HepG2 (cell line): ENCODE measurements around the gene CRKL. TPM values are rescaled to one million over a fixed set of nuclear protein-coding genes. Genes with fewer than 3 reads are reported as not detected.

Experiments used
- ARNT2 ChIP-seq: sonication (generic); formaldehyde crosslinking; IDR thresholded peaks from 2 replicates; pipeline ENCODE4 v1.8.0; 2022; ENCODE audit warnings: mild to moderate bottlenecking, low read depth, missing genetic modification reagents, moderate library complexity
- CHD4 ChIP-seq: fragments of 200-600 bp; sonication (generic); IDR thresholded peaks from 2 replicates; pipeline ENCODE4 v1.7.0; 2017; ENCODE audit warnings: mild to moderate bottlenecking, low read length, borderline replicate concordance
- FOSL1 ChIP-seq: sonication (generic); formaldehyde crosslinking; IDR thresholded peaks from 2 replicates; pipeline ENCODE4 v1.9.0; 2021; ENCODE audit warnings: missing genetic modification reagents, borderline replicate concordance
- JDP2 ChIP-seq: sonication (generic); formaldehyde crosslinking; IDR thresholded peaks from 2 replicates; pipeline ENCODE4 v1.8.1; 2022; ENCODE audit warnings: missing genetic modification reagents, borderline replicate concordance
- KAT7 ChIP-seq: IDR thresholded peaks from 2 replicates; pipeline ENCODE4 v1.6.1; 2018; ENCODE audit warnings: borderline replicate concordance, missing compliant biosample characterization
- KLF16 ChIP-seq, 2 experiments: sonication (generic) in 1 of 2; formaldehyde crosslinking in 1 of 2; IDR thresholded peaks; 2 replicates each; pipeline versions ENCODE4 v1.6.1 to v1.8.0; 2016 to 2023; ENCODE audit warnings: missing genetic modification reagents in 2 of 2, missing compliant biosample characterization in 1 of 2
- MIER2 ChIP-seq: IDR thresholded peaks from 2 replicates; pipeline ENCODE4 v1.6.1; 2016; ENCODE audit warnings: missing biosample characterization, missing genetic modification reagents
- MIXL1 ChIP-seq: IDR thresholded peaks from 2 replicates; pipeline ENCODE4 v1.6.1; 2016
- NR2F6 ChIP-seq, 2 experiments: IDR thresholded peaks; 2 replicates each; pipeline ENCODE4 v1.6.1; 2016; ENCODE audit warnings: antibody characterized with exemption in 1 of 2, mild to moderate bottlenecking in 1 of 2
- PHF21A ChIP-seq: sonication (generic); formaldehyde crosslinking; IDR thresholded peaks from 2 replicates; pipeline ENCODE4 v1.5.0; 2020; ENCODE audit warnings: mild to moderate bottlenecking, missing genetic modification reagents
- SOX6 ChIP-seq, 2 experiments: fragments of 450-650 bp in 1 of 2; sonication (generic) in 1 of 2; formaldehyde crosslinking in 1 of 2; IDR thresholded peaks; 2 replicates each; pipeline versions ENCODE4 v1.4.0 to v1.6.1; 2017 to 2020; ENCODE audit warnings: antibody characterized with exemption in 1 of 2, mild to moderate bottlenecking in 1 of 2, missing genetic modification reagents in 1 of 2
- SP4 ChIP-seq: sonication (generic); formaldehyde crosslinking; IDR thresholded peaks from 2 replicates; pipeline ENCODE4 v1.8.1; 2023; ENCODE audit warnings: mild to moderate bottlenecking, missing genetic modification reagents
- TAF15 ChIP-seq: fragments of 200-400 bp; formaldehyde crosslinking; IDR thresholded peaks from one replicate; pipeline ENCODE4 v1.6.1; 2018; ENCODE audit warnings: mild to moderate bottlenecking, low read depth, low read length; ENCODE audit not compliant: poor library complexity, severe bottlenecking
- TARDBP ChIP-seq: sonication (generic); formaldehyde crosslinking; IDR thresholded peaks from 2 replicates; pipeline ENCODE4 v1.8.0; 2022; ENCODE audit warnings: mild to moderate bottlenecking, missing genetic modification reagents
- XRCC5 ChIP-seq: fragments of 200-400 bp; formaldehyde crosslinking; optimal IDR thresholded peaks from 2 replicates; pipeline ENCODE3; 2017; ENCODE audit warnings: mild to moderate bottlenecking, low read length
- ZNF225 ChIP-seq: sonication (generic); formaldehyde crosslinking; IDR thresholded peaks from 2 replicates; pipeline ENCODE4 v1.4.0; 2020; ENCODE audit warnings: mild to moderate bottlenecking, missing genetic modification reagents
- ZNF496 ChIP-seq: sonication (generic); formaldehyde crosslinking; IDR thresholded peaks from 2 replicates; pipeline ENCODE4 v1.8.1; 2023; ENCODE audit warnings: mild to moderate bottlenecking, moderate library complexity, missing genetic modification reagents; ENCODE audit not compliant: insufficient replicate concordance
- ZNF75D ChIP-seq: sonication (generic); formaldehyde crosslinking; IDR thresholded peaks from 2 replicates; pipeline ENCODE4 v1.8.1; 2023; ENCODE audit warnings: missing genetic modification reagents, mild to moderate bottlenecking, borderline replicate concordance
- ZNF773 ChIP-seq: sonication (generic); formaldehyde crosslinking; IDR thresholded peaks from 2 replicates; pipeline ENCODE4 v1.4.0; 2020; ENCODE audit warnings: missing genetic modification reagents, borderline replicate concordance
- ZNF891 ChIP-seq: sonication (generic); formaldehyde crosslinking; IDR thresholded peaks from 2 replicates; pipeline ENCODE4 v1.5.0; 2020; ENCODE audit warnings: mild to moderate bottlenecking, missing genetic modification reagents
- polyA plus RNA-seq, 8 experiments: library from polyadenylated mRNA; depleted of rRNA in 3 of 8; stranded (reverse) in 7 of 8; unstranded in 1 of 8; fragments of >200 nt; fragmentation: Illumina TruSeq in 4 of 8; extraction: Trizol in 4 of 8; gene quantifications; 2 replicates each; pipeline versions ENCODE4 v1.2.1 to v1.2.3, GENCODE V29; 2011 to 2016; ENCODE audit warnings: low read depth in 4 of 8, missing spikeins in 1 of 8, mixed read lengths in 1 of 8; ENCODE audit not compliant: insufficient read depth in 1 of 8
- total RNA-seq, 5 experiments: library from RNA; depleted of rRNA; stranded (reverse); fragments of >200 nt; fragmentation: Illumina TruSeq; extraction: Trizol; gene quantifications; 2 replicates each; pipeline ENCODE4 v1.2.3, GENCODE V29; 2016; ENCODE audit warnings: low read depth in 1 of 5
- TF ChIP-seq, protein P1 (sequence below): sonication (generic); formaldehyde crosslinking; IDR thresholded peaks from 2 replicates; pipeline ENCODE4 v1.4.0; 2020; ENCODE audit warnings: mild to moderate bottlenecking, missing genetic modification reagents
- TF ChIP-seq, protein P2 (sequence below): sonication (generic); formaldehyde crosslinking; IDR thresholded peaks from 2 replicates; pipeline ENCODE4 v1.4.0; 2020; ENCODE audit warnings: missing genetic modification reagents, low read depth, mild to moderate bottlenecking, borderline replicate concordance
- TF ChIP-seq, protein P3 (sequence below): IDR thresholded peaks from 2 replicates; pipeline ENCODE4 v1.6.1; 2018; ENCODE audit warnings: missing genetic modification reagents
- TF ChIP-seq, protein P4 (sequence below): sonication (generic); formaldehyde crosslinking; IDR thresholded peaks from 2 replicates; pipeline ENCODE4 v1.4.0; 2020; ENCODE audit warnings: missing genetic modification reagents

CRKL gene
- total and polyA plus RNA-seq, 2 of the 13 experiments (the other 11 are each of a cell fraction or from before 2014, with no cell fraction given), result 37.4 to 60.6 TPM

DNA sequence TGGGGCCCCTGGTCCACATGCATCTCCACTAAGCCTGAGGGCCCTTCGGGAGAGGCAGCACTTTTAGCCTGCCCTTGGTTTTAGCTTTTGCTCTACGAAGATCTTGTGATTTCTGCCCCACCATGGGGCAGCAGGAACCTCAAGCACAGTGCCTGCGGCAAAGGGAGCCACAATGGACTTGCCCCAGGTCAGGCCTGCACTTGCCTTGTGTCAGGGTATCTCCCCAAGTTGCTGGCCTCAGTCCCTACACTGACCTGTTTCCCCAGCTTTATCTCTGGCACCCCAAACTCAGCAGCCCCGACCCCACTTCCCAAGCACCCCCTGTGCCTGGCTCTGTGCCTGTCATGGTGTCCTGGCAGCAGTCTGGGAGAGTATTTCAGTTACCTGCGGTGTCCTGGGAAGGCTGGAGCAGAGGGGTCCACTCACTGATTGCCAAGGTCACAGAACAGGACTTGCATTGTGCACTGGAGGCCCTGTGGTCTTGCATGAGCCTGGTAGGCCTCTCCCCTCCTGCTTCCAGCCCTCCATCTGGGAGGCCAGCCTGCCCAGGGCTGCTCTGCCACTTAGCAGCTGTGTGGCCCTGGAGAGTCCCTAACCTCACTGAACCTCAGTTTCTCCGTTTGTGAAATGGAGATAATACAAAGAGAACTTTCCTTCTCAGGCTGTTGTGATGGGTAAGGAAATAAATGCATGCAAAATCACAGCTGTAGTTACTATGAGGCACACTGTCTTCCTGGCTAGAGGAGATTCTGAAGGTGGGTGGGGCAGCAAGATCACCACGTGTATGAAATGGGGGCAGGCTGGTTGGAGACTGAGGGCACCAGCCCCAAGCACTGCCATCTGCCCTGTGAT is 46.2 kb downstream of the CRKL start (continued):
- no peak for TF ChIP-seq ZNF75D (CRISPR knock-in tag)
- TF ChIP-seq JDP2 (CRISPR knock-in tag), result no peak
- 0 out of 2 replicates have a peak, but pooled peaks have one; percentile 27 for TF ChIP-seq MIER2 (CRISPR knock-in tag)
- no peak for TF ChIP-seq FOSL1 (CRISPR knock-in tag)
- peak; percentile 72 for TF ChIP-seq XRCC5
- TF ChIP-seq TARDBP (CRISPR knock-in tag), result peak; percentile 53; the same call in 1 of the 2 replicates
- 0 out of 2 replicates have a peak, but pooled peaks have one; percentile 34 for TF ChIP-seq KAT7 (CRISPR knock-in tag)
- TF ChIP-seq, protein P1, sequence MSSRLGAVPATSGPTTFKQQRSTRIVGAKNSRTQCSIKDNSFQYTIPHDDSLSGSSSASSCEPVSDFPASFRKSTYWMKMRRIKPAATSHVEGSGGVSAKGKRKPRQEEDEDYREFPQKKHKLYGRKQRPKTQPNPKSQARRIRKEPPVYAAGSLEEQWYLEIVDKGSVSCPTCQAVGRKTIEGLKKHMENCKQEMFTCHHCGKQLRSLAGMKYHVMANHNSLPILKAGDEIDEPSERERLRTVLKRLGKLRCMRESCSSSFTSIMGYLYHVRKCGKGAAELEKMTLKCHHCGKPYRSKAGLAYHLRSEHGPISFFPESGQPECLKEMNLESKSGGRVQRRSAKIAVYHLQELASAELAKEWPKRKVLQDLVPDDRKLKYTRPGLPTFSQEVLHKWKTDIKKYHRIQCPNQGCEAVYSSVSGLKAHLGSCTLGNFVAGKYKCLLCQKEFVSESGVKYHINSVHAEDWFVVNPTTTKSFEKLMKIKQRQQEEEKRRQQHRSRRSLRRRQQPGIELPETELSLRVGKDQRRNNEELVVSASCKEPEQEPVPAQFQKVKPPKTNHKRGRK (CRISPR knock-in tag), result no peak
- TF ChIP-seq, protein P2, sequence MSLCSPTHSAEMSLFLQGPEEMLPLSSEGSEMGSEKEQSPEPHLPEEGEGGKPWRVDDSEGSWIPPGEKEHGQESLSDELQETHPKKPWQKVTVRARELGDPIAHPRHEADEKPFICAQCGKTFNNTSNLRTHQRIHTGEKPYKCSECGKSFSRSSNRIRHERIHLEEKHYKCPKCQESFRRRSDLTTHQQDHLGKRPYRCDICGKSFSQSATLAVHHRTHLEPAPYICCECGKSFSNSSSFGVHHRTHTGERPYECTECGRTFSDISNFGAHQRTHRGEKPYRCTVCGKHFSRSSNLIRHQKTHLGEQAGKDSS (CRISPR knock-in tag), result no peak
- TF ChIP-seq ZNF496 (CRISPR knock-in tag), result no peak
- peak; percentile 70 for TF ChIP-seq SP4 (CRISPR knock-in tag)
- TF ChIP-seq, protein P3, sequence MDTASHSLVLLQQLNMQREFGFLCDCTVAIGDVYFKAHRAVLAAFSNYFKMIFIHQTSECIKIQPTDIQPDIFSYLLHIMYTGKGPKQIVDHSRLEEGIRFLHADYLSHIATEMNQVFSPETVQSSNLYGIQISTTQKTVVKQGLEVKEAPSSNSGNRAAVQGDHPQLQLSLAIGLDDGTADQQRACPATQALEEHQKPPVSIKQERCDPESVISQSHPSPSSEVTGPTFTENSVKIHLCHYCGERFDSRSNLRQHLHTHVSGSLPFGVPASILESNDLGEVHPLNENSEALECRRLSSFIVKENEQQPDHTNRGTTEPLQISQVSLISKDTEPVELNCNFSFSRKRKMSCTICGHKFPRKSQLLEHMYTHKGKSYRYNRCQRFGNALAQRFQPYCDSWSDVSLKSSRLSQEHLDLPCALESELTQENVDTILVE (CRISPR knock-in tag), result no peak
- peak; percentile 61 for TF ChIP-seq NR2F6 (IDR thresholded peaks at IDR 0.05)
- TF ChIP-seq NR2F6 (CRISPR knock-in tag; IDR thresholded peaks at IDR 0.05), result peak; percentile 48; the same call in 1 of the 2 replicates
- no peak; the same call in 1 of the 2 replicates for TF ChIP-seq ZNF225 (CRISPR knock-in tag)
- no peak for TF ChIP-seq ZNF891 (CRISPR knock-in tag)
- TF ChIP-seq CHD4, result peak; percentile 58; the same call in 1 of the 2 replicates
- no peak for TF ChIP-seq ARNT2 (CRISPR knock-in tag)
- TF ChIP-seq, protein P4, sequence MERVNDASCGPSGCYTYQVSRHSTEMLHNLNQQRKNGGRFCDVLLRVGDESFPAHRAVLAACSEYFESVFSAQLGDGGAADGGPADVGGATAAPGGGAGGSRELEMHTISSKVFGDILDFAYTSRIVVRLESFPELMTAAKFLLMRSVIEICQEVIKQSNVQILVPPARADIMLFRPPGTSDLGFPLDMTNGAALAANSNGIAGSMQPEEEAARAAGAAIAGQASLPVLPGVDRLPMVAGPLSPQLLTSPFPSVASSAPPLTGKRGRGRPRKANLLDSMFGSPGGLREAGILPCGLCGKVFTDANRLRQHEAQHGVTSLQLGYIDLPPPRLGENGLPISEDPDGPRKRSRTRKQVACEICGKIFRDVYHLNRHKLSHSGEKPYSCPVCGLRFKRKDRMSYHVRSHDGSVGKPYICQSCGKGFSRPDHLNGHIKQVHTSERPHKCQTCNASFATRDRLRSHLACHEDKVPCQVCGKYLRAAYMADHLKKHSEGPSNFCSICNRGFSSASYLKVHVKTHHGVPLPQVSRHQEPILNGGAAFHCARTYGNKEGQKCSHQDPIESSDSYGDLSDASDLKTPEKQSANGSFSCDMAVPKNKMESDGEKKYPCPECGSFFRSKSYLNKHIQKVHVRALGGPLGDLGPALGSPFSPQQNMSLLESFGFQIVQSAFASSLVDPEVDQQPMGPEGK, result peak; percentile 67; the same call in 1 of the 2 replicates
- TF ChIP-seq PHF21A (CRISPR knock-in tag), result peak; percentile 62; the same call in 1 of the 2 replicates
- TF ChIP-seq KLF16 (CRISPR knock-in tag; IDR thresholded peaks at IDR 0.05), result 0 out of 4 replicates have a peak, but pooled peaks of 1 of the 2 experiments have one; percentile 41
- no peak for TF ChIP-seq TAF15
- peak; percentile 65; the same call in 1 of the 2 replicates for TF ChIP-seq MIXL1 (CRISPR knock-in tag)
- no peak for TF ChIP-seq SOX6 (IDR thresholded peaks at IDR 0.05)
- TF ChIP-seq SOX6 (CRISPR knock-in tag; IDR thresholded peaks at IDR 0.05), result peak; percentile 80
- TF ChIP-seq ZNF773, result no peak
